ENCODE results near the gene PARM1.

DNA sequence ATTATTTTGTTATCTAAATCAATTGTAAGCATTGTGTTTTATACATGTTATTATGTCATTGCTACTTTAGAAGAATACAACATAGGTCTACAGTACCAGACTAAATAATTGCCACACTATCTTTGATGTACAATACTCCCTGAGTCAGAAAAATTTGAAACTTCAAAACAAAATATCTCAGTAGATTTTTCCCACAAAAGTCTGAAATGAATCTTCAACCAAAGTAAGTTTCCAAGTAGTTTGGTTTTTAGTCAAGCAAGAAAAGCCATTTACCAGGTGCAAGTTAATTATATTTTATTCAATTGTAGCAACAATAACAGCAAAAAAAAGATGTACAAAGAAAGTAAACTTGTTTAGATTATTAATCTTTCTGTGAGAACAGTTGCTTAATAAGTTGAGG is 11.4 kb upstream of the PARM1 start:
- TF ChIP-seq, protein P1, sequence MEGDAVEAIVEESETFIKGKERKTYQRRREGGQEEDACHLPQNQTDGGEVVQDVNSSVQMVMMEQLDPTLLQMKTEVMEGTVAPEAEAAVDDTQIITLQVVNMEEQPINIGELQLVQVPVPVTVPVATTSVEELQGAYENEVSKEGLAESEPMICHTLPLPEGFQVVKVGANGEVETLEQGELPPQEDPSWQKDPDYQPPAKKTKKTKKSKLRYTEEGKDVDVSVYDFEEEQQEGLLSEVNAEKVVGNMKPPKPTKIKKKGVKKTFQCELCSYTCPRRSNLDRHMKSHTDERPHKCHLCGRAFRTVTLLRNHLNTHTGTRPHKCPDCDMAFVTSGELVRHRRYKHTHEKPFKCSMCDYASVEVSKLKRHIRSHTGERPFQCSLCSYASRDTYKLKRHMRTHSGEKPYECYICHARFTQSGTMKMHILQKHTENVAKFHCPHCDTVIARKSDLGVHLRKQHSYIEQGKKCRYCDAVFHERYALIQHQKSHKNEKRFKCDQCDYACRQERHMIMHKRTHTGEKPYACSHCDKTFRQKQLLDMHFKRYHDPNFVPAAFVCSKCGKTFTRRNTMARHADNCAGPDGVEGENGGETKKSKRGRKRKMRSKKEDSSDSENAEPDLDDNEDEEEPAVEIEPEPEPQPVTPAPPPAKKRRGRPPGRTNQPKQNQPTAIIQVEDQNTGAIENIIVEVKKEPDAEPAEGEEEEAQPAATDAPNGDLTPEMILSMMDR (conservative IDR thresholded peaks at IDR 0.05 in 1 of 2, IDR thresholded peaks at IDR 0.05 in 1 of 2; ENCODE audit: low read depth in 1 of 2, low read length in 2 of 2): no peak
- no peak for TF ChIP-seq EZH2 (IDR thresholded peaks at IDR 0.05; ENCODE audit: low read length, missing control alignments)
